ENCODE measurements around the gene SIGMAR1. TPM values are rescaled to one million over a fixed set of nuclear protein-coding genes. Genes with fewer than 3 reads are reported as not detected.
A peak's percentile ranks its signal among the peaks of the same experiment; 100 is the strongest.

Gene SIGMAR1
- total and polyA plus RNA-seq, 2 of the 4 experiments (the other 2 are of a cell fraction) = 44.6 to 88.9 TPM

DNA sequence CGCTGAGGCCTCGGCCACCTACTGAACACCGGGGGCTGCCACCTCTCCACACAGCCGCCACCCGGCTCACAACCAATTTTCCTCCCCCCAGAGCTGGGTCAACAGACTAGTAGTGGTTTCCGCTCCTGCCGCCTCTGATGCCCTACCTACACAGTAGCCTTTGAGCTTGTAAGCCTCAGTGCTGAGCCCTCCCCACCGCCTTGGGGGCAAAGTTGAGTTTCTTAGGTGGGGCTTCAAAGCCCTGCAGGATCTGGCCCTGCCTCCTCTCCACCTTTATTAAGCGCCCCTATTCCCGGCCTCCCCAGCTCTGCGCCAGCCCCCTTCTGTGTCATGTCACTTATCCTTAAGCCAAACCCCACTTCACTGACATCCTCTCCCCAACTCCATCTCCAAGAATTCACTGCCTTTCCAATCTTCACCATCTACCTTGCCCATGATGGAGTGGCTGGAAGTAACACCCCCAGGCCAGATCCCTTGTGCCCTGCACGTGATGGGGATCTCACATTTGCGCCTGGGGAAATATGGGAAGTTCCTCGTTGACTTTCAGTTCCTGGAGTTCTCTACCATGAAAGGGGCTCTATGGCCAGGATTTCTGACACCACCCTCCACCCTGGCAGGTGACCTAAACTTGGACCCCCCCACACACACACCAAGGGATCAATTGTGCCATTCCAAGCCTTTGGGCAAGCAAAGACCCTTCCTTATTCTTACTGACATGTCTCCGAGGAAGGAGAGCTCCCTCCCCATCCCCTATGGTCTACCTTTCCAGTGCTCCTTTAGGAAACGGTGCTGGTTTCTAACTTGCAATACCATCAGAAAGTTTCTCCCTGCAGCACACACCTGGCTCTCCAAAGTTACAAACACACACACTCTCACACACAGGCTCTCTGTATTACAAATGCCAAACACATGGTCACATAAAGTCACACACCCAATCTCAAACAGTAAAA lies 45.4 kb downstream of the SIGMAR1 start:
- no peaks in the 10 kb centered on the region for H3K9me3 ChIP-seq (ENCODE audit: control insufficient read depth, insufficient read depth, low read length)
- no peak overlapping the region for H2BK120ac ChIP-seq (ENCODE audit: low read depth, low read length)
- no peak overlapping the region for H3K56ac ChIP-seq (ENCODE audit: extremely low read depth, insufficient read depth, low read length)
- DNase-seq (no peak), ATAC-seq (ENCODE audit: low read depth) (peak; percentile 5; the same call in 1 of the 2 replicates)
- H3K4me2 ChIP-seq (ENCODE audit: low read depth, low read length) = no peak overlapping the region
- no peaks in the 10 kb centered on the region for H3K79me1 ChIP-seq (ENCODE audit: low read depth in 1 of 2, low read length in 2 of 2)
- TF ChIP-seq MAZ (IDR thresholded peaks at IDR 0.05; ENCODE audit: borderline replicate concordance, low read depth, low read length) (no peak), MAFK (IDR thresholded peaks at IDR 0.05; ENCODE audit: low read depth, low read length) (no peak), POLR2A (IDR thresholded peaks at IDR 0.05; ENCODE audit: low read depth, low read length) (no peak), RAD21 (IDR thresholded peaks at IDR 0.05; ENCODE audit: low read length) (no peak), NFE2L2 (IDR thresholded peaks at IDR 0.05; ENCODE audit: low read depth, low read length) (no peak)
- CTCF ChIA-PET = interaction anchor here (0.6 to 3.3 kb wide), 13 partner anchors 10 to 542 kb away, joined by 3 to 35 read pairs (median 5); no protein-coding TSS in a partner anchor
- no peak overlapping the region for H3K4me3 ChIP-seq (ENCODE audit: insufficient read depth, low read depth, low read length)
- H2AK9ac ChIP-seq (replicated peaks; ENCODE audit: low read depth, low read length, poor library complexity) = no peak overlapping the region
- no peak overlapping the region for H3K18ac ChIP-seq (ENCODE audit: low read depth, low read length)
- no peak overlapping the region for H4K8ac ChIP-seq (ENCODE audit: low read depth in 2 of 2, low read length in 2 of 2)
- H2AFZ ChIP-seq (replicated peaks; ENCODE audit: low read length, poor library complexity) = no peak overlapping the region
- peaks cover 84% of the 10 kb centered on the region for H3K27me3 ChIP-seq (ENCODE audit: control insufficient read depth, insufficient read depth, low read length)
- no peaks in the 10 kb centered on the region for H3K9me1 ChIP-seq (ENCODE audit: insufficient read depth, low read length)
- peaks cover 8% of the 10 kb centered on the region; the same call in 1 of the 2 replicates for H4K20me1 ChIP-seq (ENCODE audit: insufficient read depth, low read length)
- no TSS peak for BruUV-seq (replicated peaks)
- POLR2A ChIA-PET (ENCODE audit: unreplicated experiment) = interaction anchor here (1.3 kb wide), 1 partner anchor 188 kb away, joined by 5 read pairs; no protein-coding TSS in a partner anchor
- H3K36me3 ChIP-seq (ENCODE audit: control insufficient read depth, insufficient read depth, low read length) = no peaks in the 10 kb centered on the region
- dilution Hi-C loops (cut with HindIII; ENCODE audit: low sequenced_read_pairs, unreplicated experiment) = no loop called here
- no peak overlapping the region for H4K5ac ChIP-seq (ENCODE audit: low read depth, low read length)
- H2BK15ac ChIP-seq (ENCODE audit: low read depth, low read length) = no peak overlapping the region
- no peak overlapping the region for H2AK5ac ChIP-seq (ENCODE audit: low read depth, low read length)
- intact Hi-C loops (cut with micrococcal nuclease) = loop anchor here (1.0 kb wide), 2 partner anchors 44 to 155 kb away; no protein-coding TSS in a partner anchor
- no peak overlapping the region for H3K27ac ChIP-seq (ENCODE audit: insufficient read depth, low read length)
- in situ Hi-C loops (cut with MboI; ENCODE audit: low sequenced_read_pairs) = no loop called here
- 31% methylated on average over 4 of the region's 16 CpGs; no CpG with 5 or more reads in 1 of the 2 experiments for WGBS, 2 experiments (ENCODE audit: extremely low coverage in 2 of 2, insufficient read length in 1 of 2)
- no peak overlapping the region for H4K91ac ChIP-seq (ENCODE audit: insufficient read depth, low read depth, low read length)
- H3K4ac ChIP-seq (ENCODE audit: low read depth, low read length) = no peak overlapping the region
- no peak overlapping the region for H2BK20ac ChIP-seq (ENCODE audit: low read depth, low read length)
- H3K9ac ChIP-seq (ENCODE audit: low read depth, low read length) = no peak overlapping the region
- H3K23ac ChIP-seq (ENCODE audit: low read depth, low read length) = 0 out of 2 replicates have a peak overlapping the region, but pooled peaks have one; percentile 1
- H3K14ac ChIP-seq (replicated peaks; ENCODE audit: low read depth, low read length) = no peak overlapping the region
- H3K4me1 ChIP-seq (ENCODE audit: control insufficient read depth, insufficient read depth, low read length) = no peaks in the 10 kb centered on the region; the same call in 1 of the 2 replicates
- H2BK5ac ChIP-seq (ENCODE audit: low read depth, low read length, poor library complexity, severe bottlenecking) = no peak overlapping the region

Measured in IMR-90 (cell line).